Epithelial cell of proximal tubule (primary cell): Measurements from ENCODE around the gene HTR4. TPM values are rescaled to one million over a fixed set of nuclear protein-coding genes. Genes with fewer than 3 reads are reported as not detected.
A peak's percentile ranks its signal among the peaks of the same experiment; 100 is the strongest.

ENCODE experiments used
- DNase-seq: peaks from one replicate; pipeline ENCODE4 v3.0.0-alpha.2; 2011; ENCODE audit warnings: low read depth
- H3K4me3 ChIP-seq: 2 replicates; pipeline ENCODE4 v1.5.1; 2011; ENCODE audit warnings: low read depth, mild to moderate bottlenecking, low read length
- CTCF ChIP-seq: conservative IDR thresholded peaks from 2 replicates; pipeline ENCODE4 v1.5.1; 2012; ENCODE audit warnings: low read depth, mild to moderate bottlenecking, low read length
- total RNA-seq: library from RNA; depleted of rRNA; stranded (reverse); fragments of >200 nt; gene quantifications from 2 replicates; pipeline ENCODE4 v1.2.3, GENCODE V29; 2015

The HTR4 gene
- total RNA-seq, 1 donor from 2014 or later, result not detected

GRCh38 chr5:148607406-148607805 lies 46.9 kb downstream of the HTR4 start:
- no peak for TF ChIP-seq CTCF
- no peak for DNase-seq
- H3K4me3 ChIP-seq, result no peak overlapping the region

- DNase-seq, result no peak
- no peak overlapping the region for H3K4me3 ChIP-seq
Measured at GRCh38 chr5:148606296-148606695, 48.0 kb downstream of the HTR4 start.

GRCh38 chr5:148599187-148599586 lies 55.1 kb downstream of the HTR4 start:
- no peak for DNase-seq
- no peak for TF ChIP-seq CTCF
- no peak overlapping the region for H3K4me3 ChIP-seq

More at GRCh38 chr5:148606296-148606695, 48.0 kb downstream of the HTR4 start:
- no peak for TF ChIP-seq CTCF

- DNase-seq, result no peak
- no peak overlapping the region for H3K4me3 ChIP-seq
- no peak for TF ChIP-seq CTCF
Measured at GRCh38 chr5:148595697-148596096, 58.6 kb downstream of the HTR4 start.

- H3K4me3 ChIP-seq, result no peak overlapping the region
- no peak for DNase-seq
- no peak for TF ChIP-seq CTCF
Measured at GRCh38 chr5:148586796-148587195, 67.5 kb downstream of the HTR4 start.

GRCh38 chr5:148585988-148586387 lies 68.3 kb downstream of the HTR4 start:
- TF ChIP-seq CTCF, result peak; percentile 11
- H3K4me3 ChIP-seq, result no peak overlapping the region
- DNase-seq, result no peak

GRCh38 chr5:148584103-148584502 lies 70.2 kb downstream of the HTR4 start:
- no peak overlapping the region for H3K4me3 ChIP-seq
- TF ChIP-seq CTCF, result no peak
- no peak for DNase-seq
